ENCODE data around the gene TPRN. TPM values are rescaled to one million over a fixed set of nuclear protein-coding genes. Genes with fewer than 3 reads are reported as not detected.

TPRN gene
- total and polyA plus RNA-seq, 9 of the 15 experiments (the other 6 are each of a cell fraction or from before 2014, with no cell fraction given): 0.31 to 31.9 (median 4.4) TPM

GRCh38 chr9:137188490-137189296 is 11.8 kb downstream of the TPRN start, which contains the start of the genes ANAPC2 and SSNA1 (continued):
- TF ChIP-seq, protein P1, sequence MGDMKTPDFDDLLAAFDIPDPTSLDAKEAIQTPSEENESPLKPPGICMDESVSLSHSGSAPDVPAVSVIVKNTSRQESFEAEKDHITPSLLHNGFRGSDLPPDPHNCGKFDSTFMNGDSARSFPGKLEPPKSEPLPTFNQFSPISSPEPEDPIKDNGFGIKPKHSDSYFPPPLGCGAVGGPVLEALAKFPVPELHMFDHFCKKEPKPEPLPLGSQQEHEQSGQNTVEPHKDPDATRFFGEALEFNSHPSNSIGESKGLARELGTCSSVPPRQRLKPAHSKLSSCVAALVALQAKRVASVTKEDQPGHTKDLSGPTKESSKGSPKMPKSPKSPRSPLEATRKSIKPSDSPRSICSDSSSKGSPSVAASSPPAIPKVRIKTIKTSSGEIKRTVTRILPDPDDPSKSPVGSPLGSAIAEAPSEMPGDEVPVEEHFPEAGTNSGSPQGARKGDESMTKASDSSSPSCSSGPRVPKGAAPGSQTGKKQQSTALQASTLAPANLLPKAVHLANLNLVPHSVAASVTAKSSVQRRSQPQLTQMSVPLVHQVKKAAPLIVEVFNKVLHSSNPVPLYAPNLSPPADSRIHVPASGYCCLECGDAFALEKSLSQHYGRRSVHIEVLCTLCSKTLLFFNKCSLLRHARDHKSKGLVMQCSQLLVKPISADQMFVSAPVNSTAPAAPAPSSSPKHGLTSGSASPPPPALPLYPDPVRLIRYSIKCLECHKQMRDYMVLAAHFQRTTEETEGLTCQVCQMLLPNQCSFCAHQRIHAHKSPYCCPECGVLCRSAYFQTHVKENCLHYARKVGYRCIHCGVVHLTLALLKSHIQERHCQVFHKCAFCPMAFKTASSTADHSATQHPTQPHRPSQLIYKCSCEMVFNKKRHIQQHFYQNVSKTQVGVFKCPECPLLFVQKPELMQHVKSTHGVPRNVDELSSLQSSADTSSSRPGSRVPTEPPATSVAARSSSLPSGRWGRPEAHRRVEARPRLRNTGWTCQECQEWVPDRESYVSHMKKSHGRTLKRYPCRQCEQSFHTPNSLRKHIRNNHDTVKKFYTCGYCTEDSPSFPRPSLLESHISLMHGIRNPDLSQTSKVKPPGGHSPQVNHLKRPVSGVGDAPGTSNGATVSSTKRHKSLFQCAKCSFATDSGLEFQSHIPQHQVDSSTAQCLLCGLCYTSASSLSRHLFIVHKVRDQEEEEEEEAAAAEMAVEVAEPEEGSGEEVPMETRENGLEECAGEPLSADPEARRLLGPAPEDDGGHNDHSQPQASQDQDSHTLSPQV (IDR thresholded peaks at IDR 0.05): no peak; the same call in 1 of the 2 replicates
- TF ChIP-seq, protein P2, sequence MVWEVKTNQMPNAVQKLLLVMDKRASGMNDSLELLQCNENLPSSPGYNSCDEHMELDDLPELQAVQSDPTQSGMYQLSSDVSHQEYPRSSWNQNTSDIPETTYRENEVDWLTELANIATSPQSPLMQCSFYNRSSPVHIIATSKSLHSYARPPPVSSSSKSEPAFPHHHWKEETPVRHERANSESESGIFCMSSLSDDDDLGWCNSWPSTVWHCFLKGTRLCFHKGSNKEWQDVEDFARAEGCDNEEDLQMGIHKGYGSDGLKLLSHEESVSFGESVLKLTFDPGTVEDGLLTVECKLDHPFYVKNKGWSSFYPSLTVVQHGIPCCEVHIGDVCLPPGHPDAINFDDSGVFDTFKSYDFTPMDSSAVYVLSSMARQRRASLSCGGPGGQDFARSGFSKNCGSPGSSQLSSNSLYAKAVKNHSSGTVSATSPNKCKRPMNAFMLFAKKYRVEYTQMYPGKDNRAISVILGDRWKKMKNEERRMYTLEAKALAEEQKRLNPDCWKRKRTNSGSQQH (CRISPR knock-in tag; IDR thresholded peaks at IDR 0.05): no peak; the same call in 1 of the 2 replicates
- TF ChIP-seq NCOA6 (IDR thresholded peaks at IDR 0.05): no peak
- no peak for TF ChIP-seq FOXM1 (IDR thresholded peaks at IDR 0.05; ENCODE audit: low read depth)
- TF ChIP-seq FOXM1 (CRISPR knock-in tag; IDR thresholded peaks at IDR 0.05; ENCODE audit: low read depth): no peak; the same call in 1 of the 2 replicates
- TF ChIP-seq EHMT2 (IDR thresholded peaks at IDR 0.05): no peak
- TF ChIP-seq, protein P3, sequence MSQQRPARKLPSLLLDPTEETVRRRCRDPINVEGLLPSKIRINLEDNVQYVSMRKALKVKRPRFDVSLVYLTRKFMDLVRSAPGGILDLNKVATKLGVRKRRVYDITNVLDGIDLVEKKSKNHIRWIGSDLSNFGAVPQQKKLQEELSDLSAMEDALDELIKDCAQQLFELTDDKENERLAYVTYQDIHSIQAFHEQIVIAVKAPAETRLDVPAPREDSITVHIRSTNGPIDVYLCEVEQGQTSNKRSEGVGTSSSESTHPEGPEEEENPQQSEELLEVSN (IDR thresholded peaks at IDR 0.05; ENCODE audit: borderline replicate concordance in 1 of 2, extremely low read depth in 1 of 2, insufficient read depth in 1 of 2, insufficient read length in 1 of 2, low read depth in 1 of 2, low read length in 1 of 2, poor library complexity in 1 of 2, severe bottlenecking in 1 of 2): peak in 1 of 2 experiments; percentile 16
- TF ChIP-seq ZNF197 (CRISPR knock-in tag; IDR thresholded peaks at IDR 0.05; ENCODE audit: low read depth): no peak
- TF ChIP-seq YY1 (IDR thresholded peaks at IDR 0.05; ENCODE audit: borderline replicate concordance in 1 of 3, control insufficient read depth in 1 of 3, extremely low read depth in 1 of 3, insufficient read depth in 3 of 3, insufficient read length in 1 of 3, insufficient replicate concordance in 2 of 3, low read depth in 1 of 3, low read length in 2 of 3): peak; percentile 67 to 91 (median 87)
- no peak; the same call in 1 of the 2 replicates for TF ChIP-seq GTF2E2 (tag; IDR thresholded peaks at IDR 0.05)
- TF ChIP-seq FOS (IDR thresholded peaks at IDR 0.05; ENCODE audit: extremely low read depth, insufficient read length): no peak
- no peak for TF ChIP-seq ZNF316 (IDR thresholded peaks at IDR 0.05)
- no peak for TF ChIP-seq SRSF1 (IDR thresholded peaks at IDR 0.05; ENCODE audit: low read depth, low read length)
- 0 out of 4 replicates have a peak, but pooled peaks of 1 of the 2 experiments have one; percentile 43 for TF ChIP-seq KDM4B (IDR thresholded peaks at IDR 0.05; ENCODE audit: borderline replicate concordance in 2 of 2, low read depth in 1 of 2)
- TF ChIP-seq, protein P4, sequence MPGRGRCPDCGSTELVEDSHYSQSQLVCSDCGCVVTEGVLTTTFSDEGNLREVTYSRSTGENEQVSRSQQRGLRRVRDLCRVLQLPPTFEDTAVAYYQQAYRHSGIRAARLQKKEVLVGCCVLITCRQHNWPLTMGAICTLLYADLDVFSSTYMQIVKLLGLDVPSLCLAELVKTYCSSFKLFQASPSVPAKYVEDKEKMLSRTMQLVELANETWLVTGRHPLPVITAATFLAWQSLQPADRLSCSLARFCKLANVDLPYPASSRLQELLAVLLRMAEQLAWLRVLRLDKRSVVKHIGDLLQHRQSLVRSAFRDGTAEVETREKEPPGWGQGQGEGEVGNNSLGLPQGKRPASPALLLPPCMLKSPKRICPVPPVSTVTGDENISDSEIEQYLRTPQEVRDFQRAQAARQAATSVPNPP (IDR thresholded peaks at IDR 0.05; ENCODE audit: borderline replicate concordance, insufficient read depth, insufficient read length): no peak
- TF ChIP-seq, protein P5, sequence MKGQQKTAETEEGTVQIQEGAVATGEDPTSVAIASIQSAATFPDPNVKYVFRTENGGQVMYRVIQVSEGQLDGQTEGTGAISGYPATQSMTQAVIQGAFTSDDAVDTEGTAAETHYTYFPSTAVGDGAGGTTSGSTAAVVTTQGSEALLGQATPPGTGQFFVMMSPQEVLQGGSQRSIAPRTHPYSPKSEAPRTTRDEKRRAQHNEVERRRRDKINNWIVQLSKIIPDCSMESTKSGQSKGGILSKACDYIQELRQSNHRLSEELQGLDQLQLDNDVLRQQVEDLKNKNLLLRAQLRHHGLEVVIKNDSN (CRISPR knock-in tag; IDR thresholded peaks at IDR 0.05): peak; percentile 64
- peak; percentile 72 for TF ChIP-seq L3MBTL2 (IDR thresholded peaks at IDR 0.05)
